HCT116 (cell line): Measurements from ENCODE around the gene CD22. TPM values are rescaled to one million over a fixed set of nuclear protein-coding genes. Genes with fewer than 3 reads are reported as not detected.

ENCODE experiments used
- ATAC-seq: fragments of 200-7000 bp; cut with Tn5 transposase; 2 replicates; pipeline ENCODE4 v1.9.1; 2020; ENCODE audit warnings: mild to moderate bottlenecking, moderate library complexity
- BruUV-seq: library from RNA; stranded (reverse); fragments of 400-500 nt; replicated peaks from 2 replicates; lab custom pipeline; 2021; lab: Mats Ljungman, UMichigan
- CTCF ChIA-PET: fragments of 300-600 bp; sonication (Branson Sonifier 250); formaldehyde crosslinking; loops from one replicate; lab custom pipeline; 2021; ENCODE audit warnings: antibody characterized with exemption; lab: Charles Lee
- POLR2A ChIA-PET: fragments of 300-600, 350-600 bp; sonication (Branson Sonifier 250); formaldehyde crosslinking; loops from one replicate; lab custom pipeline; 2021; ENCODE audit warnings: antibody characterized with exemption; lab: Charles Lee
- RAD21 ChIA-PET, 2 experiments: fragments of 300-600 bp; sonication (Branson Sonifier 250); formaldehyde crosslinking; loops; one replicate each; lab custom pipeline; 2023; ENCODE audit warnings: low total read pairs in 2 of 2; ENCODE audit not compliant: uncharacterized antibody in 2 of 2, unreplicated experiment in 2 of 2, low non-redundant PET in 1 of 2; lab: Charles Lee
- DNase-seq: peaks from one replicate; pipeline ENCODE4 v3.0.0-alpha.2; 2010; ENCODE audit warnings: low read depth, low spot score
- H2AFZ ChIP-seq: fragments of 200-600 bp; shearing (Covaris generic), sonication (generic); 2 replicates; pipeline ENCODE4 v1.6.1; 2017; ENCODE audit warnings: low read depth, mixed run types, mixed read lengths, antibody characterized with exemption, low read length; ENCODE audit not compliant: poor library complexity, severe bottlenecking
- H3K27ac ChIP-seq: 2 replicates; pipeline ENCODE4 v1.5.1; 2012; ENCODE audit warnings: low read depth, low read length
- H3K27me3 ChIP-seq: fragments of 200-600 bp; sonication (generic); 2 replicates; pipeline ENCODE4 v1.6.1; 2016; ENCODE audit warnings: mixed run types, low read length, mixed read lengths; ENCODE audit not compliant: insufficient read depth
- H3K36me3 ChIP-seq, 2 experiments: fragments of 200-500 bp in 1 of 2; fragments of 200-600 bp in 1 of 2; sonication (Bioruptor generic) in 1 of 2; sonication (generic) in 1 of 2; 2 replicates each; pipeline versions ENCODE4 v1.5.1 to v1.6.1; 2014 to 2016; ENCODE audit warnings: low read length in 2 of 2, inconsistent platforms in 1 of 2, mixed read lengths in 1 of 2, mixed run types in 1 of 2; ENCODE audit not compliant: insufficient read depth in 2 of 2, control insufficient read depth in 1 of 2
- H3K4me1 ChIP-seq, 2 experiments: fragments of 200-600 bp in 1 of 2; sonication (generic) in 1 of 2; 2 replicates each; pipeline versions ENCODE4 v1.5.1 to v1.6.1; 2012 to 2017; ENCODE audit warnings: low read length in 2 of 2, inconsistent platforms in 1 of 2, mild to moderate bottlenecking in 1 of 2, mixed read lengths in 1 of 2, mixed run types in 1 of 2, moderate library complexity in 1 of 2; ENCODE audit not compliant: insufficient read depth in 2 of 2, control insufficient read depth in 1 of 2
- H3K4me2 ChIP-seq: fragments of 200-600 bp; sonication (generic); 2 replicates; pipeline ENCODE4 v1.6.1; 2017; ENCODE audit warnings: mixed run types, low read length, mixed read lengths
- H3K4me3 ChIP-seq, 2 experiments: fragments of 200-600 bp in 1 of 2; sonication (generic) in 1 of 2; replicated peaks in 1 of 2; 2 replicates each; pipeline ENCODE4 v1.5.1; 2011 to 2016; ENCODE audit warnings: low read length in 2 of 2, control low read depth in 1 of 2, low read depth in 1 of 2, mild to moderate bottlenecking in 1 of 2, mixed read lengths in 1 of 2, mixed run types in 1 of 2
- H3K79me2 ChIP-seq: fragments of 200-600 bp; sonication (generic); 2 replicates; pipeline ENCODE4 v1.6.1; 2017; ENCODE audit warnings: mild to moderate bottlenecking, mixed run types, low read length, moderate library complexity, mixed read lengths; ENCODE audit not compliant: insufficient read depth
- H3K9ac ChIP-seq: fragments of 200-600 bp; sonication (generic); 2 replicates; pipeline ENCODE4 v1.6.1; 2016; ENCODE audit warnings: low read length, mixed read lengths
- H3K9me2 ChIP-seq: fragments of 200-600 bp; sonication (generic), shearing (Covaris generic); 2 replicates; pipeline ENCODE4 v1.6.1; 2017; ENCODE audit warnings: mixed run types, mild to moderate bottlenecking, moderate library complexity; ENCODE audit not compliant: insufficient read depth
- H3K9me3 ChIP-seq, 2 experiments: fragments of 200-500 bp in 1 of 2; fragments of 200-600 bp in 1 of 2; sonication (Bioruptor generic) in 1 of 2; sonication (generic) in 1 of 2; 2 replicates each; pipeline ENCODE4 v1.6.1; 2014 to 2017; ENCODE audit warnings: low read length in 2 of 2, mixed read lengths in 2 of 2, inconsistent platforms in 1 of 2, low read depth in 1 of 2, mild to moderate bottlenecking in 1 of 2, mixed run types in 1 of 2, moderate library complexity in 1 of 2; ENCODE audit not compliant: control insufficient read depth in 1 of 2, insufficient read depth in 1 of 2
- H4K20me1 ChIP-seq: fragments of 200-600 bp; sonication (generic), shearing (Covaris generic); 2 replicates; pipeline ENCODE4 v1.6.1; 2017; ENCODE audit warnings: mixed run types, mild to moderate bottlenecking, moderate library complexity; ENCODE audit not compliant: insufficient read depth
- CEBPB ChIP-seq: IDR thresholded peaks from 2 replicates; pipeline ENCODE4 v1.6.1; 2012; ENCODE audit warnings: low read depth
- EGR1 ChIP-seq: IDR thresholded peaks from 2 replicates; pipeline ENCODE4 v1.6.1; 2012; ENCODE audit warnings: low read depth
- ELF1 ChIP-seq: IDR thresholded peaks from 2 replicates; pipeline ENCODE4 v1.6.1; 2012; ENCODE audit warnings: low read depth, borderline replicate concordance
- FOSL1 ChIP-seq: IDR thresholded peaks from 2 replicates; pipeline ENCODE4 v1.6.1; 2012; ENCODE audit warnings: low read depth
- JUND ChIP-seq: IDR thresholded peaks from 2 replicates; pipeline ENCODE4 v1.6.1; 2012
- MAX ChIP-seq: IDR thresholded peaks from 2 replicates; pipeline ENCODE4 v1.6.1; 2012
- RAD21 ChIP-seq: IDR thresholded peaks from 2 replicates; pipeline ENCODE4 v1.6.1; 2012; ENCODE audit warnings: low read depth, mild to moderate bottlenecking
- REST ChIP-seq: IDR thresholded peaks from 2 replicates; pipeline ENCODE4 v1.6.1; 2012; ENCODE audit warnings: low read depth
- SIN3A ChIP-seq: IDR thresholded peaks from 2 replicates; pipeline ENCODE4 v1.6.1; 2012; ENCODE audit warnings: low read depth
- SP1 ChIP-seq: IDR thresholded peaks from 2 replicates; pipeline ENCODE4 v1.6.1; 2012; ENCODE audit warnings: low read depth
- SRF ChIP-seq: IDR thresholded peaks from 2 replicates; pipeline ENCODE4 v1.6.1; 2012; ENCODE audit warnings: low read depth
- TCF7L2 ChIP-seq: IDR thresholded peaks from 2 replicates; pipeline ENCODE4 v1.7.0; 2011; ENCODE audit warnings: borderline replicate concordance, inconsistent platforms; ENCODE audit not compliant: insufficient read depth, insufficient read length; ENCODE audit errors: extremely low read depth
- ZFX ChIP-seq: fragments of 450-650 bp; IDR thresholded peaks from 2 replicates; pipeline ENCODE4 v1.6.1; 2017
- intact Hi-C: fragments of 100-400 bp; cut with micrococcal nuclease; formaldehyde crosslinking; loops from 2 replicates; pipeline ENCODE4 v1.10.0; 2022
- total RNA-seq: library from RNA; stranded (reverse); gene quantifications from one replicate; pipeline ENCODE4 v1.2.1, GENCODE V29; 2021; ENCODE audit not compliant: unreplicated experiment

The CD22 gene
- total RNA-seq, 1 experiment from 2014 or later: 7.0 TPM

GRCh38 chr19:35334144-35334753 is 5.3 kb downstream of the CD22 start:
- intact Hi-C loops: no loop called here
- no peak for TF ChIP-seq CEBPB
- TF ChIP-seq RAD21: no peak
- TF ChIP-seq ZFX: no peak
- TF ChIP-seq JUND: no peak
- TF ChIP-seq TCF7L2: no peak
- no peak for TF ChIP-seq MAX
- no peak for TF ChIP-seq SP1
- no peak for TF ChIP-seq FOSL1
- no peak for TF ChIP-seq SIN3A
- no peak for TF ChIP-seq SRF
- TF ChIP-seq REST: no peak
- TF ChIP-seq ELF1: no peak
- no peak for TF ChIP-seq EGR1
- no peaks in the 10 kb centered on the region for H4K20me1 ChIP-seq
- BruUV-seq: no TSS peak
- H3K9me2 ChIP-seq: no peaks in the 10 kb centered on the region
- H3K4me2 ChIP-seq: no peak overlapping the region
- ChIA-PET POLR2A (no interaction called here), RAD21 (no interaction called here), CTCF (no interaction called here)
- no peaks in the 10 kb centered on the region for H3K4me1 ChIP-seq
- DNase-seq (no peak), ATAC-seq (no peak)
- H3K4me3 ChIP-seq: no peak overlapping the region
- H3K27ac ChIP-seq: no peak overlapping the region
- H3K36me3 ChIP-seq: no peaks in the 10 kb centered on the region
- H3K9me3 ChIP-seq: no peaks in the 10 kb centered on the region
- H3K27me3 ChIP-seq: no peaks in the 10 kb centered on the region
- H3K79me2 ChIP-seq: no peaks in the 10 kb centered on the region
- no peak overlapping the region for H2AFZ ChIP-seq
- no peak overlapping the region for H3K9ac ChIP-seq
